B cell (primary cell): ENCODE results near the gene CCKAR. TPM values are rescaled to one million over a fixed set of nuclear protein-coding genes. Genes with fewer than 3 reads are reported as not detected.

Source experiments
- ATAC-seq: fragments of 200-7000 bp; cut with Tn5 transposase; one replicate; pipeline ENCODE4 v1.10.0; 2021; ENCODE audit warnings: low read depth, mild to moderate bottlenecking, moderate number of reproducible peaks, moderate library complexity
- CTCF ChIA-PET: fragments of 350-600 bp; sonication (Branson Sonifier 250); formaldehyde crosslinking; loops from one replicate; lab custom pipeline; 2021; ENCODE audit warnings: antibody characterized with exemption, inconsistent platforms; lab: Charles Lee
- POLR2A ChIA-PET: fragments of 350-600 bp; sonication (Branson Sonifier 250); formaldehyde crosslinking; loops from one replicate; lab custom pipeline; 2021; ENCODE audit warnings: antibody characterized with exemption; lab: Charles Lee
- DNase-seq: peaks from one replicate; pipeline ENCODE4 v3.0.0; 2013
- H2AFZ ChIP-seq: 2 replicates; pipeline ENCODE4 v1.6.1; 2012; ENCODE audit warnings: mild to moderate bottlenecking, low read depth, low read length; ENCODE audit not compliant: insufficient read depth, poor library complexity, severe bottlenecking
- H3K27ac ChIP-seq, 2 donors: 1 replicate in 1 of 2; 2 replicates in 1 of 2; pipeline ENCODE4 v1.5.1; 2012 to 2013; ENCODE audit warnings: low read length in 2 of 2, mild to moderate bottlenecking in 2 of 2, moderate library complexity in 1 of 2
- H3K27me3 ChIP-seq, 4 experiments: fragments of 200-600 bp in 1 of 4; sonication (generic) in 1 of 4; replicated peaks in 1 of 4; 1 replicate in 2 of 4; 2 replicates in 2 of 4; pipeline versions ENCODE4 v1.6.1 to v1.7.0; 2013 to 2016; ENCODE audit warnings: low read length in 3 of 4, mild to moderate bottlenecking in 2 of 4, mixed read lengths in 1 of 4, moderate library complexity in 1 of 4; ENCODE audit not compliant: insufficient read depth in 4 of 4, control insufficient read depth in 3 of 4; ENCODE audit errors: control extremely low read depth in 1 of 4
- H3K36me3 ChIP-seq, 2 experiments: replicated peaks in 1 of 2; 1 replicate in 1 of 2; 2 replicates in 1 of 2; pipeline versions ENCODE4 v1.6.1 to v1.7.1; 2013; ENCODE audit warnings: low read length in 1 of 2; ENCODE audit not compliant: insufficient read depth in 2 of 2, control insufficient read depth in 1 of 2; ENCODE audit errors: control extremely low read depth in 1 of 2, extremely low read depth in 1 of 2
- H3K4me1 ChIP-seq, 2 donors: fragments of 200-600 bp in 1 of 2; sonication (generic) in 1 of 2; 1 replicate in 1 of 2; 2 replicates in 1 of 2; pipeline versions ENCODE4 v1.5.1 to v1.6.1; 2013 to 2017; ENCODE audit warnings: low read length in 2 of 2; ENCODE audit not compliant: control insufficient read depth in 2 of 2, insufficient read depth in 2 of 2
- H3K4me2 ChIP-seq: replicated peaks from 2 replicates; pipeline ENCODE3; 2012; ENCODE audit warnings: mild to moderate bottlenecking, low read depth, low read length; ENCODE audit not compliant: poor library complexity, severe bottlenecking
- H3K4me3 ChIP-seq, 5 experiments: fragments of 200-600 bp in 1 of 5; sonication (generic) in 1 of 5; 1 replicate in 3 of 5; 2 replicates in 2 of 5; pipeline versions ENCODE4 v1.5.1 to v1.7.0; 2011 to 2016; ENCODE audit warnings: low read length in 4 of 5, mild to moderate bottlenecking in 4 of 5, low read depth in 2 of 5, control low read depth in 1 of 5, moderate library complexity in 1 of 5; ENCODE audit not compliant: insufficient read depth in 1 of 5; ENCODE audit errors: control extremely low read depth in 1 of 5, extremely low read depth in 1 of 5
- H3K79me2 ChIP-seq: fragments of 200-600 bp; sonication (generic); one replicate; pipeline ENCODE4 v1.6.0; 2016; ENCODE audit warnings: low read length; ENCODE audit not compliant: control insufficient read depth, insufficient read depth
- H3K9ac ChIP-seq: fragments of 200-600 bp; sonication (generic); 2 replicates; pipeline ENCODE4 v1.6.1; 2017; ENCODE audit warnings: mild to moderate bottlenecking, low read length, moderate library complexity
- H3K9me3 ChIP-seq, 3 donors: one replicate each; pipeline versions ENCODE4 v1.6.1 to v1.7.1; 2013; ENCODE audit warnings: low read length in 2 of 3; ENCODE audit not compliant: control insufficient read depth in 2 of 3, insufficient read depth in 1 of 3; ENCODE audit errors: control extremely low read depth in 1 of 3
- H4K20me1 ChIP-seq: 2 replicates; pipeline ENCODE4 v1.6.0; 2012; ENCODE audit warnings: mild to moderate bottlenecking, low read length; ENCODE audit not compliant: insufficient read depth, control insufficient read depth, poor library complexity, severe bottlenecking
- H3K27ac Mint-ChIP-seq: one replicate; pipeline ENCODE4 v1.8.0; 2021; ENCODE audit warnings: mixed read lengths
- H3K27me3 Mint-ChIP-seq: one replicate; pipeline ENCODE4 v1.8.0; 2021; ENCODE audit warnings: mixed read lengths
- H3K4me1 Mint-ChIP-seq: one replicate; pipeline ENCODE4 v1.8.0; 2021; ENCODE audit warnings: mixed read lengths
- H3K4me3 Mint-ChIP-seq: one replicate; pipeline ENCODE4 v1.8.0; 2021; ENCODE audit warnings: mixed read lengths
- H3K9me3 Mint-ChIP-seq: one replicate; pipeline ENCODE4 v1.8.0; 2022; ENCODE audit warnings: mixed read lengths; ENCODE audit not compliant: insufficient read depth
- CTCF ChIP-seq: fragments of 200-600 bp; IDR thresholded peaks from one replicate; pipeline ENCODE4 v1.8.0; 2022; ENCODE audit warnings: antibody characterized with exemption, mild to moderate bottlenecking
- EZH2 ChIP-seq: IDR thresholded peaks from 2 replicates; pipeline ENCODE4 v1.6.1; 2012; ENCODE audit warnings: borderline replicate concordance, low read depth, mild to moderate bottlenecking, moderate library complexity, low read length; ENCODE audit not compliant: insufficient read depth, poor library complexity, severe bottlenecking
- WGBS: methylation state at CpG from one replicate; pipeline ENCODE4 v1.1.5; 2013; ENCODE audit warnings: missing lambda C conversion rate; ENCODE audit not compliant: insufficient coverage; 5-methylcytosine and 5-hydroxymethylcytosine counted together
- intact Hi-C: fragments of 100-400 bp; cut with micrococcal nuclease; formaldehyde crosslinking; loops from one replicate; pipeline ENCODE4 v1.10.0; 2022
- polyA plus RNA-seq: library from polyadenylated mRNA; depleted of rRNA; stranded (reverse); fragments of >200 nt; gene quantifications from 2 replicates; pipeline ENCODE4 v1.2.3, GENCODE V29; 2012
- total RNA-seq, 2 donors: library from RNA; stranded (reverse); fragments of 120-200 nt in 1 of 2; gene quantifications; 1 replicate in 1 of 2; 2 replicates in 1 of 2; pipeline versions ENCODE4 v1.2.3 to v1.2.4, GENCODE V29; 2013 to 2022

The CCKAR gene
- total and polyA plus RNA-seq, 2 donors (not counting 1 experiment from before 2014, with no cell fraction given): not detected

- no peak overlapping the region for H3K9ac ChIP-seq
- ATAC-seq (no peak), DNase-seq (no peak)
- H2AFZ ChIP-seq: no peak overlapping the region
- peaks cover 0 to 2% (median 0%) of the 10 kb centered on the region in 4 experiments for H3K27me3 ChIP-seq
- CTCF ChIA-PET: no interaction called here
- H3K4me1 ChIP-seq: no peaks in the 10 kb centered on the region
- no peak overlapping the region for H3K4me3 ChIP-seq
- 58% methylated on average over 3 of the region's 8 CpGs for WGBS
- H3K27me3 Mint-ChIP-seq: peaks cover 18% of the 10 kb centered on the region
- H3K4me2 ChIP-seq: no peak overlapping the region
- no peak overlapping the region for H3K27ac Mint-ChIP-seq
- H3K9me3 Mint-ChIP-seq: no peaks in the 10 kb centered on the region
- TF ChIP-seq EZH2: no peak
- no peak overlapping the region for H3K4me3 Mint-ChIP-seq
- H4K20me1 ChIP-seq: no peaks in the 10 kb centered on the region
- no peak overlapping the region for H3K27ac ChIP-seq
- no peaks in the 10 kb centered on the region for H3K36me3 ChIP-seq
- H3K4me1 Mint-ChIP-seq: no peaks in the 10 kb centered on the region
- no peaks in the 10 kb centered on the region for H3K79me2 ChIP-seq
- POLR2A ChIA-PET: no interaction called here
- H3K9me3 ChIP-seq: peaks cover 0 to 2% (median 1%) of the 10 kb centered on the region in 3 donors
- intact Hi-C loops: no loop called here
Observed at GRCh38 chr4:26447378-26447777, 42.9 kb downstream of the CCKAR start.

GRCh38 chr4:26441771-26442170 is 48.5 kb downstream of the CCKAR start:
- Mint-ChIP-seq H3K4me3 (no peak overlapping the region), H3K27me3 (peaks cover 4% of the 10 kb centered on the region), H3K4me1 (no peaks in the 10 kb centered on the region), H3K9me3 (no peaks in the 10 kb centered on the region), H3K27ac (no peak overlapping the region)
- WGBS: no CpG with 5 or more reads among the region's 5 CpGs
- Histone ChIP-seq H3K4me3 (no peak overlapping the region), H3K27me3 (no peaks in the 10 kb centered on the region), H3K27ac (no peak overlapping the region), H3K9ac (no peak overlapping the region), H4K20me1 (no peaks in the 10 kb centered on the region), H3K9me3 (peaks cover 0 to 2% (median 0%) of the 10 kb centered on the region in 3 donors), H3K4me1 (no peaks in the 10 kb centered on the region), H3K4me2 (no peak overlapping the region), H3K79me2 (no peaks in the 10 kb centered on the region), H2AFZ (no peak overlapping the region), H3K36me3 (no peaks in the 10 kb centered on the region)
- ATAC-seq (no peak), DNase-seq (no peak)
- intact Hi-C loops: no loop called here
- ChIA-PET CTCF (no interaction called here), POLR2A (no interaction called here)
- TF ChIP-seq EZH2 (no peak), CTCF (no peak)
